Breast epithelium (tissue), 4 donors: ENCODE measurements around the gene MAN1C1. TPM values are rescaled to one million over a fixed set of nuclear protein-coding genes. Genes with fewer than 3 reads are reported as not detected.
"Not testable (repeated sequence)": the region's sequence is repeated elsewhere in the genome, so short reads cannot be mapped to it uniquely, and the experiment has no call there.

Source experiments
- DNase-seq, 2 donors: peaks; one replicate each; pipeline ENCODE4 v3.0.0-alpha.2; 2019; ENCODE audit warnings: low spot score in 2 of 2
- H3K27ac ChIP-seq, 2 donors: fragments of 200-600 bp; sonication (generic) in 1 of 2; one replicate each; pipeline ENCODE4 v1.5.1; 2016 to 2019; ENCODE audit warnings: mild to moderate bottlenecking in 1 of 2
- H3K27me3 ChIP-seq, 2 donors: fragments of 200-600 bp; sonication (generic) in 1 of 2; one replicate each; pipeline versions ENCODE4 v1.5.1 to v1.6.0; 2017 to 2019; ENCODE audit warnings: control low read depth in 1 of 2, mild to moderate bottlenecking in 1 of 2
- H3K36me3 ChIP-seq: fragments of 200-600 bp; one replicate; pipeline ENCODE4 v1.5.1; 2019
- H3K4me1 ChIP-seq, 2 donors: fragments of 200-600 bp; sonication (generic); one replicate each; pipeline ENCODE4 v1.5.1; 2016 to 2019; ENCODE audit warnings: control low read depth in 1 of 2
- H3K4me3 ChIP-seq, 3 donors: fragments of 200-600 bp; sonication (generic); 1 replicate in 2 of 3; 2 replicates in 1 of 3; pipeline ENCODE4 v1.5.1; 2016 to 2019; ENCODE audit warnings: mild to moderate bottlenecking in 3 of 3, moderate library complexity in 2 of 3
- H3K9me3 ChIP-seq, 2 donors: fragments of 200-600 bp; sonication (generic) in 1 of 2; one replicate each; pipeline ENCODE4 v1.5.1; 2016 to 2019; ENCODE audit warnings: control low read depth in 1 of 2
- POLR2A ChIP-seq: fragments of 450-650 bp; IDR thresholded peaks from one replicate; pipeline ENCODE4 v1.6.1; 2016; ENCODE audit warnings: antibody characterized with exemption, mild to moderate bottlenecking, moderate library complexity
- POLR2AphosphoS5 ChIP-seq, 3 donors: sonication (generic); formaldehyde crosslinking; IDR thresholded peaks; one replicate each; pipeline ENCODE4 v1.6.1; 2017; ENCODE audit warnings: antibody characterized with exemption in 3 of 3
- intact Hi-C: fragments of 100-400 bp; cut with DNase I; formaldehyde crosslinking; loops from one replicate; pipeline ENCODE4 v1.15.1; 2023; ENCODE audit warnings: low total_unique reads
- total RNA-seq, 3 donors: library from RNA; depleted of rRNA; stranded (reverse); fragments of >200 nt; gene quantifications; one replicate each; pipeline ENCODE4 v1.1.0, GENCODE V29; 2016
- TF ChIP-seq, protein P1 (sequence below), 3 donors: fragments of 450-650 bp; IDR thresholded peaks; one replicate each; pipeline ENCODE4 v1.5.1; 2016 to 2017; ENCODE audit warnings: antibody characterized with exemption in 3 of 3, mild to moderate bottlenecking in 3 of 3, moderate library complexity in 3 of 3

Gene MAN1C1
- total RNA-seq, 3 donors from 2014 or later: 6.7 to 13.8 (median 6.9) TPM

DNA sequence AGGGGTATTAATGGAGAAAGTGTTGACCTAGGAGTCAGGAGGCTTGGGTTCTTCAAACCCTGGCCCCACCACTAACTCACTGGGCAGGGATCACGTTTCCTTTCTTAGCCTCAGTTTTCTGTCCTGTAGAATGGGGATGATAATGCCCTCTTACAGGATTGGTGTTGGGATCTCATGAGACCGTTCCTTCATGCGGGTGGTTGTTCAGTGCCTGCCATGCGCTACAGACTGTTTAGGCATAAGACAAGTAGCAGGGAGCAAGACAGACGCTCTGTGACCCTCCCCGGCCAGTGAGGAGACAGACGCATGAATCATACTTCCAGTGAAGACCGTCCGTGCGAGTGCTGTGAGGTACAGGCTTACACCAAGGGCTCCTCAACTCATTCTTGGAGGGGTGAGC is 81.7 kb downstream of the MAN1C1 start:
- DNase-seq: no peak
- intact Hi-C loops: no loop called here
- Histone ChIP-seq H3K4me3 (no peak overlapping the region), H3K27me3 (no peaks in the 10 kb centered on the region), H3K9me3 (no peaks in the 10 kb centered on the region), H3K36me3 (no peaks in the 10 kb centered on the region), H3K27ac (peak overlapping the region in 1 of 2 donors; percentile 21), H3K4me1 (peaks cover 0 to 6% of the 10 kb centered on the region in 2 donors)
- TF ChIP-seq, protein P1, sequence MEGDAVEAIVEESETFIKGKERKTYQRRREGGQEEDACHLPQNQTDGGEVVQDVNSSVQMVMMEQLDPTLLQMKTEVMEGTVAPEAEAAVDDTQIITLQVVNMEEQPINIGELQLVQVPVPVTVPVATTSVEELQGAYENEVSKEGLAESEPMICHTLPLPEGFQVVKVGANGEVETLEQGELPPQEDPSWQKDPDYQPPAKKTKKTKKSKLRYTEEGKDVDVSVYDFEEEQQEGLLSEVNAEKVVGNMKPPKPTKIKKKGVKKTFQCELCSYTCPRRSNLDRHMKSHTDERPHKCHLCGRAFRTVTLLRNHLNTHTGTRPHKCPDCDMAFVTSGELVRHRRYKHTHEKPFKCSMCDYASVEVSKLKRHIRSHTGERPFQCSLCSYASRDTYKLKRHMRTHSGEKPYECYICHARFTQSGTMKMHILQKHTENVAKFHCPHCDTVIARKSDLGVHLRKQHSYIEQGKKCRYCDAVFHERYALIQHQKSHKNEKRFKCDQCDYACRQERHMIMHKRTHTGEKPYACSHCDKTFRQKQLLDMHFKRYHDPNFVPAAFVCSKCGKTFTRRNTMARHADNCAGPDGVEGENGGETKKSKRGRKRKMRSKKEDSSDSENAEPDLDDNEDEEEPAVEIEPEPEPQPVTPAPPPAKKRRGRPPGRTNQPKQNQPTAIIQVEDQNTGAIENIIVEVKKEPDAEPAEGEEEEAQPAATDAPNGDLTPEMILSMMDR (IDR thresholded peaks at IDR 0.05): no peak
- TF ChIP-seq POLR2AphosphoS5 (IDR thresholded peaks at IDR 0.05) (no peak), POLR2A (no peak)

DNA sequence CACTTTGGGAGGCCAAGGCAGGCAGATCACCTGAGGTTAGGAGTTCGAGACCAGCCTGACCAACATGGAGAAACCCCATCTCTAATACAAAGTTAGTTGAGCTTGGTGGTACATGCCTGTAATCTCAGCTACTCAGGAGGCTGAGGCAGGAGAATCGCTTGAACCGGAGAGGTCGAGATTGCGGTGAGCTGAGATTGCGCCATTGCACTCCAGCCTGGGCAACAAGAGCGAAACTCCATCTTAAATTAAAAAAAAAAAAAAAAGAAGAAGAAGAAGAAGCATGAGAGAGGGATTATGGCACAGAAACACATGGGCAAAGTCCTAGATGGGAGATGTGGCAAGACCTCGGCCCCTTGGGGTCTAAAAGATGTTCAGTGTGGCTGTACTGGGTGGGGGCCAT is 82.5 kb downstream of the MAN1C1 start:
- DNase-seq, H3K27me3 ChIP-seq, H3K4me1 ChIP-seq, H3K4me3 ChIP-seq, intact Hi-C loops, H3K36me3 ChIP-seq, H3K9me3 ChIP-seq: not testable (repeated sequence)
- H3K27ac ChIP-seq: peak overlapping the region; percentile 19 to 66

DNA sequence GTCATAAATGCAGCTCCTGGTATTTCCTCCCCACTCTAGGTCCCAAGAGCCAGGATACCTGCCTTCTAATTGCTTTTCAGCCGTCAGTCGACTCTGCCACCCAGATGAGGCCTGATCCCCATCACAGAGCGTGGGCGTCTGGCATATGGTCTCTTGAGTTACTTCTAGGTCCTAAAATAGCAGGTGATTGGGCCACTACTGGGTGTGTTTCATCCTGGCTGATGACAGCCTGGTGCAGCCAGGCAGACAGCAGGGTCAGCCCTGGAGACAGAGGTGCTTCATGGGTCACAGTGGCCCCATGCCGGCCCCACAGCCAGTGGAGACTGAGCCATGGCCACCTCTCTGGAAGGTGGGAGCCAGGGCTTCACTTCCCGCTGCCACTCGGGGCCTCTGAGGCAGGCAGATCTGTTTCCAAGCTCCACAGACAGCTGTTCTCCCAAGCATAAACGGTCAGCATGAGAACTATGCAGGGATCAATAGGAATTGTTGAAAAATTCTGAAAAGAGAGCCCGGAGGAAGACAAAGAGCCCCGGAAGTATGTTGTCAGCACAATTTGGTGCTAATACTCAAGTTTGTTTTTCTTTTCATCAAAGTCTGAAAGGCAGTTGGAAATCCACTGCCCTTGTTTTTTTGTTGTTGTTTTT is 83.0 kb downstream of the MAN1C1 start:
- TF ChIP-seq, protein P1 (IDR thresholded peaks at IDR 0.05): no peak
- TF ChIP-seq POLR2A: no peak
- TF ChIP-seq POLR2AphosphoS5 (IDR thresholded peaks at IDR 0.05): no peak
- Histone ChIP-seq H3K27ac (peak overlapping the region; percentile 19 to 66), H3K36me3 (no peaks in the 10 kb centered on the region), H3K4me1 (peaks cover 0 to 6% of the 10 kb centered on the region in 2 donors), H3K27me3 (no peaks in the 10 kb centered on the region), H3K9me3 (no peaks in the 10 kb centered on the region), H3K4me3 (no peak overlapping the region)
- DNase-seq: no peak
- intact Hi-C loops: no loop called here

DNA sequence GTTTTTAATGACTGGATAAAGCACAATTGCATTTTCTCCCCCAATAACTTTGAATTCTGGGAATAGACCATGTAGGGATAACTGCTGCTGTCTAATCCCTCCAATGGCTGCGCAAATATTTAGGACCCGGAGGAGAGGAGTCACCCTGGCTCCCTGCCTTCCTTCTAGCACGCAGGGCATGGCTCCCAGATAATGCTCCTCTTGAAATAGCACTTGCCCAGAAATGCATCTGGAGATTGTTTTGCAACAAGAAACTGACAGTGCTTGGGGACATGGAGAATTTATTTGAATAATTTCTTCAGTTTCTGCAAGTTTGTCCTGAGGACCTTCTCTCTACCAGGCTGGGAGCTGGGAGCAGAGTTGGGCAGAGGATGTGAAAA is 83.5 kb downstream of the MAN1C1 start:
- Histone ChIP-seq H3K4me3 (no peak overlapping the region), H3K9me3 (no peaks in the 10 kb centered on the region), H3K27me3 (no peaks in the 10 kb centered on the region), H3K36me3 (no peaks in the 10 kb centered on the region), H3K4me1 (peaks cover 0 to 6% of the 10 kb centered on the region in 2 donors), H3K27ac (peak overlapping the region; percentile 19 to 66)
- TF ChIP-seq POLR2AphosphoS5 (IDR thresholded peaks at IDR 0.05) (peak in 1 of 3 donors; percentile 26), POLR2A (no peak)
- TF ChIP-seq, protein P1 (IDR thresholded peaks at IDR 0.05): no peak
- no peak for DNase-seq
- intact Hi-C loops: no loop called here

DNA sequence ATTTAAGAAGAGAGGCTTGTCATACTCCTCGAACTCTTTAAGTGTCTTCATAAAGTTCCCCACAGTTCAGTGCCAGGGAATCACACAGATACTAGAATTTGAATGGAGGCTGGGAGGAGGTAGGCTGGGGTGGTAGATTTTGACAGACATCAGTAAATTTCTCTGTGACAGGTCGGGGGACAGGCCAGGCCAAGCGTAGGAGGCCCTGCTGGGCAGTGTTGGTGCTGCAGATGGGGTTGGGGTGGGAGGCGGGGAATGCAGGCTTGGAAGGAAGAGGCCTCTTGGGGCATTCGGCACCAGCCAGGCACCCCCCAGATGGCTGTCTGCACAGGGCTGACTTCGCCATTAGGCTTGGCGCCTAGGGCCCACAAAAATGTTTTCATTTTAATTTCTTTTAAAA is 84.0 kb downstream of the MAN1C1 start:
- TF ChIP-seq POLR2A (no peak), POLR2AphosphoS5 (IDR thresholded peaks at IDR 0.05) (no peak)
- TF ChIP-seq, protein P1 (IDR thresholded peaks at IDR 0.05): no peak
- intact Hi-C loops: no loop called here
- H3K36me3 ChIP-seq: no peaks in the 10 kb centered on the region
- no peaks in the 10 kb centered on the region for H3K9me3 ChIP-seq
- H3K27me3 ChIP-seq: no peaks in the 10 kb centered on the region
- no peak overlapping the region for H3K4me3 ChIP-seq
- H3K4me1 ChIP-seq: peaks cover 0 to 6% of the 10 kb centered on the region in 2 donors
- DNase-seq: no peak
- H3K27ac ChIP-seq: peak overlapping the region in 1 of 2 donors; percentile 57
